HEK293 (cell line): ENCODE data around the gene NRGN.

Source experiments
- CTCF ChIA-PET: fragments of 350-600 bp; formaldehyde crosslinking; extraction: SDS; loops from one replicate; lab custom pipeline; 2021; ENCODE audit warnings: antibody characterized with exemption; lab: Yijun Ruan, JAX
- POLR2A ChIA-PET: fragments of 300-600 bp; formaldehyde crosslinking; extraction: SDS; loops from one replicate; lab custom pipeline; 2020; ENCODE audit warnings: antibody characterized with exemption, inconsistent platforms; lab: Yijun Ruan, JAX
- H3K27ac ChIP-seq: fragments of 200-500 bp; sonication (Bioruptor generic); 2 replicates; pipeline ENCODE4 v1.5.1; 2014; ENCODE audit warnings: low read depth, low read length, control low read depth, inconsistent platforms; ENCODE audit errors: extremely low read depth
- H3K36me3 ChIP-seq, 2 experiments: fragments of 200-500 bp in 1 of 2; sonication (Bioruptor generic) in 1 of 2; 1 replicate in 1 of 2; 2 replicates in 1 of 2; pipeline ENCODE4 v1.5.1; 2014 to 2017; ENCODE audit warnings: inconsistent platforms in 2 of 2, low read length in 2 of 2; ENCODE audit not compliant: control insufficient read depth in 2 of 2, insufficient read depth in 1 of 2
- H3K4me1 ChIP-seq: fragments of 200-500 bp; sonication (Bioruptor generic); 2 replicates; pipeline ENCODE4 v1.5.1; 2014; ENCODE audit warnings: mild to moderate bottlenecking, low read length, inconsistent platforms; ENCODE audit not compliant: control insufficient read depth, insufficient read depth
- H3K4me3 ChIP-seq: 2 replicates; pipeline ENCODE4 v1.5.1; 2011; ENCODE audit warnings: low read depth, mild to moderate bottlenecking, control low read depth, low read length, moderate library complexity
- H3K9me3 ChIP-seq: fragments of 200-500 bp; sonication (Bioruptor generic); 2 replicates; pipeline ENCODE4 v1.5.1; 2014; ENCODE audit warnings: low read depth, low read length, inconsistent platforms; ENCODE audit not compliant: control insufficient read depth, insufficient read depth
- FEZF1 ChIP-seq: fragments of 450-650 bp; formaldehyde crosslinking; IDR thresholded peaks from 2 replicates; pipeline ENCODE4 v1.5.1; 2016; ENCODE audit warnings: missing biosample characterization, missing genetic modification characterization
- HOXC10 ChIP-seq: sonication (generic); formaldehyde crosslinking; IDR thresholded peaks from 2 replicates; pipeline ENCODE4 v1.8.1; 2023; ENCODE audit warnings: mild to moderate bottlenecking, missing genetic modification reagents
- PRDM6 ChIP-seq: fragments of 450-650 bp; formaldehyde crosslinking; IDR thresholded peaks from 2 replicates; pipeline ENCODE4 v1.5.1; 2017; ENCODE audit warnings: missing biosample characterization, missing genetic modification characterization
- RBAK ChIP-seq: fragments of 450-650 bp; formaldehyde crosslinking; IDR thresholded peaks from 2 replicates; pipeline ENCODE4 v1.5.1; 2016; ENCODE audit warnings: missing biosample characterization, missing genetic modification characterization
- WT1 ChIP-seq: fragments of 450-650 bp; formaldehyde crosslinking; IDR thresholded peaks from 2 replicates; pipeline ENCODE4 v1.5.1; 2016; ENCODE audit warnings: missing biosample characterization, missing genetic modification characterization
- ZBTB11 ChIP-seq: fragments of 450-650 bp; formaldehyde crosslinking; conservative IDR thresholded peaks from 2 replicates; pipeline ENCODE4 v1.5.1; 2016; ENCODE audit warnings: low read depth, missing biosample characterization, missing genetic modification characterization
- ZBTB49 ChIP-seq: fragments of 450-650 bp; formaldehyde crosslinking; IDR thresholded peaks from 2 replicates; pipeline ENCODE4 v1.5.1; 2016; ENCODE audit warnings: missing biosample characterization, missing genetic modification characterization, low read depth
- ZEB2 ChIP-seq: fragments of 450-650 bp; formaldehyde crosslinking; IDR thresholded peaks from 2 replicates; pipeline ENCODE4 v1.5.1; 2016; ENCODE audit warnings: missing biosample characterization, missing genetic modification characterization
- ZNF132 ChIP-seq: fragments of 450-650 bp; formaldehyde crosslinking; IDR thresholded peaks from 2 replicates; pipeline ENCODE4 v1.5.1; 2017; ENCODE audit warnings: missing biosample characterization, missing genetic modification characterization, borderline replicate concordance
- ZNF157 ChIP-seq: fragments of 450-650 bp; formaldehyde crosslinking; IDR thresholded peaks from 2 replicates; pipeline ENCODE4 v1.5.1; 2016; ENCODE audit warnings: missing biosample characterization, missing genetic modification characterization
- ZNF311 ChIP-seq: fragments of 450-650 bp; formaldehyde crosslinking; IDR thresholded peaks from 2 replicates; pipeline ENCODE4 v1.5.1; 2017; ENCODE audit warnings: missing biosample characterization, missing genetic modification characterization, borderline replicate concordance
- ZNF324 ChIP-seq: fragments of 450-650 bp; formaldehyde crosslinking; IDR thresholded peaks from 2 replicates; pipeline ENCODE4 v1.5.1; 2016; ENCODE audit warnings: missing biosample characterization, missing genetic modification characterization
- ZNF341 ChIP-seq: fragments of 450-650 bp; formaldehyde crosslinking; IDR thresholded peaks from 2 replicates; pipeline ENCODE4; 2016; ENCODE audit warnings: low read depth, missing biosample characterization, missing genetic modification characterization
- ZNF544 ChIP-seq: fragments of 450-650 bp; formaldehyde crosslinking; IDR thresholded peaks from 2 replicates; pipeline ENCODE4 v1.5.0; 2017; ENCODE audit warnings: missing biosample characterization, missing genetic modification characterization
- ZNF580 ChIP-seq: fragments of 450-650 bp; formaldehyde crosslinking; IDR thresholded peaks from 2 replicates; pipeline ENCODE4 v1.5.1; 2016; ENCODE audit warnings: missing biosample characterization, missing genetic modification characterization
- ZNF670 ChIP-seq: fragments of 450-650 bp; formaldehyde crosslinking; IDR thresholded peaks from 2 replicates; pipeline ENCODE4 v1.5.1; 2016; ENCODE audit warnings: missing biosample characterization, missing genetic modification characterization, low read depth
- ZNF692 ChIP-seq: fragments of 450-650 bp; formaldehyde crosslinking; IDR thresholded peaks from 2 replicates; pipeline ENCODE4 v1.5.1; 2016; ENCODE audit warnings: missing biosample characterization, missing genetic modification characterization
- ZSCAN23 ChIP-seq: fragments of 450-650 bp; formaldehyde crosslinking; IDR thresholded peaks from 2 replicates; pipeline ENCODE4 v1.5.1; 2016; ENCODE audit warnings: missing biosample characterization, missing genetic modification characterization
- TF ChIP-seq, protein P1 (sequence below): fragments of 450-650 bp; formaldehyde crosslinking; IDR thresholded peaks from 2 replicates; pipeline ENCODE4 v1.5.1; 2016; ENCODE audit warnings: missing biosample characterization, missing genetic modification characterization

The NRGN gene

DNA sequence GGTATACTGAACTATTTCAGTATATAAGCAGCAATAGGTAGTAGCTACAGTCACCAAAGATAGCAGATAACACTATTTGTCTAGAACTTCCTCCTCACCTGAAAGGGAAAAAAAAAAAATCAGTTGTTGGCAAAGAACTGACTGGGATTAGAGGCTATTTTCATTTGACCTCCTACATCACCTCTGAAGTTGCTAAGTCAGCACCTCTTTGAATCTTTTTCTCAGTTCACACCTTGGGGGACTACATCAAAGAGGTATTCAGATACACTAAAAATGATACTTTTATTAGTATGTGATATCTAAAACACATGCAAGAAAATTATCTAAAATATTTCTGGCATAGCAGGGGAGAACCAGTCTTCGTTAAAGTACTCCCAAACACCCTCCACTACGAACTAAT, 44.3 kb downstream of the NRGN start:
- ChIA-PET POLR2A (interaction anchor here (0.6 kb wide), 1 partner anchor 1518 kb away, joined by 3 read pairs; no protein-coding TSS in a partner anchor), CTCF (no interaction called here)
- Histone ChIP-seq H3K9me3 (no peaks in the 10 kb centered on the region), H3K27ac (no peak overlapping the region), H3K4me3 (no peak overlapping the region), H3K36me3 (no peaks in the 10 kb centered on the region)
- no peak for TF ChIP-seq ZBTB11 (tag by site-specific recombination)
- no peak for TF ChIP-seq ZNF580 (tag by site-specific recombination)
- no peak for TF ChIP-seq WT1 (tag by site-specific recombination)
- no peak for TF ChIP-seq ZNF132 (tag by site-specific recombination)
- no peak for TF ChIP-seq PRDM6 (tag by site-specific recombination)
- TF ChIP-seq ZSCAN23 (tag by site-specific recombination) = no peak
- no peak for TF ChIP-seq ZNF544 (tag by site-specific recombination)
- no peak for TF ChIP-seq ZNF311 (tag by site-specific recombination)
- no peak for TF ChIP-seq HOXC10
- TF ChIP-seq, protein P1, sequence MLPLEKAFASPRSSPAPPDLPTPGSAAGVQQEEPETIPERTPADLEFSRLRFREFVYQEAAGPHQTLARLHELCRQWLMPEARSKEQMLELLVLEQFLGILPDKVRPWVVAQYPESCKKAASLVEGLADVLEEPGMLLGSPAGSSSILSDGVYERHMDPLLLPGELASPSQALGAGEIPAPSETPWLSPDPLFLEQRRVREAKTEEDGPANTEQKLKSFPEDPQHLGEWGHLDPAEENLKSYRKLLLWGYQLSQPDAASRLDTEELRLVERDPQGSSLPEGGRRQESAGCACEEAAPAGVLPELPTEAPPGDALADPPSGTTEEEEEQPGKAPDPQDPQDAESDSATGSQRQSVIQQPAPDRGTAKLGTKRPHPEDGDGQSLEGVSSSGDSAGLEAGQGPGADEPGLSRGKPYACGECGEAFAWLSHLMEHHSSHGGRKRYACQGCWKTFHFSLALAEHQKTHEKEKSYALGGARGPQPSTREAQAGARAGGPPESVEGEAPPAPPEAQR (tag by site-specific recombination) = no peak
- TF ChIP-seq, all 188 proteins: peak for 0
- no peaks in the 10 kb centered on the region for H3K4me1 ChIP-seq

DNA sequence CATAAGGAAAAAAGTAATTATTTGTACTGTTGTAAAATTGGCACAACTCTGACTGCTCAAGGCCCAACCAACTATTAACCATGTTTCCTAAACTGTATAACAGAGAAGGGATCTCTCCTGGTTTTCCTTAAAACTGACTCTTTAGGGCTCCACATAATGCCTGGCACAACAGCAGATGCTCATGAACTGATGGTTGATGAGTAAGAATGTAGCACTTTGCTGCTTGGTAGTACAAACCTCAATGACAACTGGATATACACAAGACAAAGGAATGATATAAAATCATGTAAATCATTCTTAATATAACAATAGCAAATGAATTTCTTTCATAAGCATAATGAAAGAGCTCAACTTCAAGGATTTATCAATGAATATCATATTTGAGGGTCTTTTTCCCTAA, 48.8 kb downstream of the NRGN start:
- H3K4me1 ChIP-seq = peaks cover 8% of the 10 kb centered on the region
- POLR2A ChIA-PET = interaction anchor here (0.9 kb wide), 1 partner anchor 49 kb away, joined by 3 read pairs; the partner anchor contains the start of gene NRGN
- CTCF ChIA-PET = interaction anchor here (1.1 to 4.2 kb wide), 2 partner anchors 12 to 50 kb away, joined by 4 to 16 read pairs; partner anchors contain the start of gene MSANTD2
- H3K27ac ChIP-seq = no peak overlapping the region
- no peaks in the 10 kb centered on the region for H3K9me3 ChIP-seq
- H3K4me3 ChIP-seq = no peak overlapping the region
- no peaks in the 10 kb centered on the region for H3K36me3 ChIP-seq
- TF ChIP-seq ZNF324 = no peak
- no peak for TF ChIP-seq ZBTB49
- TF ChIP-seq ZEB2 (tag by site-specific recombination) = no peak
- no peak for TF ChIP-seq ZNF157 (tag by site-specific recombination)
- no peak for TF ChIP-seq ZNF692 (tag by site-specific recombination)
- TF ChIP-seq ZNF670 (tag by site-specific recombination) = no peak
- TF ChIP-seq FEZF1 (tag by site-specific recombination) = no peak
- no peak for TF ChIP-seq ZNF341
- TF ChIP-seq RBAK (tag by site-specific recombination) = no peak
- TF ChIP-seq, all 188 proteins: peak for 0
